SU-DHL-6 (cell line): ENCODE results near the gene PRRX1.

Experiments
- H2AFZ ChIP-seq: fragments of 200-600 bp; sonication (generic); 2 replicates; pipeline ENCODE4 v1.6.1; 2014; ENCODE audit warnings: low read depth, mild to moderate bottlenecking, moderate library complexity, mixed read lengths, antibody characterized with exemption, low read length; ENCODE audit not compliant: severe bottlenecking
- H3F3A ChIP-seq: fragments of 200-600 bp; shearing (Covaris generic); 2 replicates; pipeline ENCODE4 v1.6.0; 2016; ENCODE audit warnings: antibody characterized with exemption, mild to moderate bottlenecking; ENCODE audit not compliant: insufficient read depth
- H3K27ac ChIP-seq: fragments of 200-600 bp; sonication (generic); 2 replicates; pipeline ENCODE4 v1.5.1; 2016; ENCODE audit warnings: low read depth, mild to moderate bottlenecking, low read length, moderate library complexity, mixed read lengths
- H3K27me3 ChIP-seq: fragments of 200-600 bp; sonication (generic), shearing (Covaris generic); 2 replicates; pipeline ENCODE4 v1.6.0; 2014; ENCODE audit warnings: mild to moderate bottlenecking, low read length
- H3K36me3 ChIP-seq: fragments of 200-600 bp; sonication (generic); 2 replicates; pipeline ENCODE4 v1.6.1; 2014; ENCODE audit warnings: mild to moderate bottlenecking, low read length, mixed read lengths
- H3K4me2 ChIP-seq: fragments of 300-600, 200-600 bp; shearing (Covaris generic), sonication (generic); 2 replicates; pipeline ENCODE4 v1.6.0; 2014; ENCODE audit warnings: low read length, low read depth, mild to moderate bottlenecking; ENCODE audit not compliant: poor library complexity, severe bottlenecking
- H3K4me3 ChIP-seq: fragments of 200-600 bp; sonication (generic); 2 replicates; pipeline ENCODE4 v1.5.1; 2014; ENCODE audit warnings: antibody characterized with exemption, low read length, mild to moderate bottlenecking, mixed read lengths; ENCODE audit not compliant: insufficient read depth, poor library complexity, severe bottlenecking
- H3K79me2 ChIP-seq: fragments of 200-600 bp; sonication (generic); 2 replicates; pipeline ENCODE4 v1.6.1; 2014; ENCODE audit warnings: mild to moderate bottlenecking, low read length, moderate library complexity; ENCODE audit not compliant: insufficient read depth
- H3K9ac ChIP-seq: fragments of 200-600 bp; sonication (generic); 2 replicates; pipeline ENCODE4 v1.7.0; 2014; ENCODE audit warnings: mild to moderate bottlenecking, low read length
- H3K9me2 ChIP-seq: fragments of 200-600 bp; sonication (generic); replicated peaks from 2 replicates; pipeline ENCODE4 v1.6.1; 2014; ENCODE audit warnings: low read length; ENCODE audit not compliant: insufficient read depth
- H3K9me3 ChIP-seq: fragments of 200-600 bp; sonication (generic); 2 replicates; pipeline ENCODE4 v1.6.1; 2014; ENCODE audit warnings: low read length, mixed read lengths; ENCODE audit not compliant: insufficient read depth
- H4K20me1 ChIP-seq: fragments of 200-600 bp; sonication (generic); 2 replicates; pipeline ENCODE4 v1.6.1; 2014; ENCODE audit warnings: low read depth, mild to moderate bottlenecking, antibody characterized with exemption, low read length, moderate library complexity, mixed read lengths
- CTCF ChIP-seq: fragments of 200-600 bp; sonication (generic); IDR thresholded peaks from one replicate; pipeline ENCODE4 v1.5.1; 2017; ENCODE audit warnings: antibody characterized with exemption, mild to moderate bottlenecking, low read length, moderate library complexity; ENCODE audit not compliant: insufficient read depth, poor library complexity, severe bottlenecking
- EZH2phosphoT487 ChIP-seq: fragments of 200-600 bp; sonication (generic), shearing (Covaris generic); conservative IDR thresholded peaks from 2 replicates; pipeline ENCODE4 v1.6.1; 2018; ENCODE audit warnings: mild to moderate bottlenecking, antibody characterized with exemption, low read length, moderate library complexity, mixed read lengths

Gene PRRX1

GRCh38 chr1:170741678-170742077 lies 77.7 kb downstream of the PRRX1 start:
- Histone ChIP-seq H2AFZ (no peak overlapping the region), H3K9me3 (no peaks in the 10 kb centered on the region), H3K27ac (no peak overlapping the region), H3K27me3 (no peaks in the 10 kb centered on the region), H3F3A (no peaks in the 10 kb centered on the region), H3K79me2 (no peaks in the 10 kb centered on the region), H3K36me3 (no peaks in the 10 kb centered on the region), H4K20me1 (no peaks in the 10 kb centered on the region), H3K9ac (no peak overlapping the region), H3K4me2 (no peak overlapping the region), H3K4me3 (no peak overlapping the region), H3K9me2 (no peaks in the 10 kb centered on the region)
- TF ChIP-seq CTCF (no peak), EZH2phosphoT487 (no peak)

GRCh38 chr1:170742600-170742999 lies 78.7 kb downstream of the PRRX1 start:
- no peaks in the 10 kb centered on the region for H3F3A ChIP-seq
- no peak overlapping the region for H3K9ac ChIP-seq
- H3K79me2 ChIP-seq = no peaks in the 10 kb centered on the region
- no peak overlapping the region for H3K4me2 ChIP-seq
- TF ChIP-seq EZH2phosphoT487 (no peak), CTCF (no peak)
- H3K9me2 ChIP-seq = no peaks in the 10 kb centered on the region
- H3K9me3 ChIP-seq = no peaks in the 10 kb centered on the region
- no peak overlapping the region for H3K27ac ChIP-seq
- H4K20me1 ChIP-seq = no peaks in the 10 kb centered on the region
- no peak overlapping the region for H3K4me3 ChIP-seq
- no peak overlapping the region for H2AFZ ChIP-seq
- H3K36me3 ChIP-seq = no peaks in the 10 kb centered on the region
- H3K27me3 ChIP-seq = no peaks in the 10 kb centered on the region

GRCh38 chr1:170743083-170743482 lies 79.2 kb downstream of the PRRX1 start:
- TF ChIP-seq CTCF = no peak
- no peak for TF ChIP-seq EZH2phosphoT487
- Histone ChIP-seq H3K9ac (no peak overlapping the region), H3K27ac (no peak overlapping the region), H4K20me1 (no peaks in the 10 kb centered on the region), H3K4me3 (no peak overlapping the region), H3K79me2 (no peaks in the 10 kb centered on the region), H3F3A (no peaks in the 10 kb centered on the region), H3K4me2 (no peak overlapping the region), H3K27me3 (no peaks in the 10 kb centered on the region), H3K36me3 (no peaks in the 10 kb centered on the region), H2AFZ (no peak overlapping the region), H3K9me3 (no peaks in the 10 kb centered on the region), H3K9me2 (no peaks in the 10 kb centered on the region)

GRCh38 chr1:170749549-170749948 lies 85.6 kb downstream of the PRRX1 start:
- H3K4me3 ChIP-seq = no peak overlapping the region
- no peak overlapping the region for H3K27ac ChIP-seq
- H4K20me1 ChIP-seq = no peaks in the 10 kb centered on the region
- no peaks in the 10 kb centered on the region for H3K9me3 ChIP-seq
- no peaks in the 10 kb centered on the region for H3F3A ChIP-seq
- no peak overlapping the region for H3K9ac ChIP-seq
- no peaks in the 10 kb centered on the region for H3K79me2 ChIP-seq
- no peak overlapping the region for H3K4me2 ChIP-seq
- no peak for TF ChIP-seq CTCF
- no peak for TF ChIP-seq EZH2phosphoT487
- H3K9me2 ChIP-seq = no peaks in the 10 kb centered on the region
- no peaks in the 10 kb centered on the region for H3K27me3 ChIP-seq
- H2AFZ ChIP-seq = no peak overlapping the region
- no peaks in the 10 kb centered on the region for H3K36me3 ChIP-seq
